ENCODE results near the gene CD27. TPM values are rescaled to one million over a fixed set of nuclear protein-coding genes. Genes with fewer than 3 reads are reported as not detected.

Gene CD27
- total and polyA plus RNA-seq, 9 of the 15 experiments (the other 6 are each of a cell fraction or from before 2014, with no cell fraction given) = 0.24 TPM; not detected in 8

DNA sequence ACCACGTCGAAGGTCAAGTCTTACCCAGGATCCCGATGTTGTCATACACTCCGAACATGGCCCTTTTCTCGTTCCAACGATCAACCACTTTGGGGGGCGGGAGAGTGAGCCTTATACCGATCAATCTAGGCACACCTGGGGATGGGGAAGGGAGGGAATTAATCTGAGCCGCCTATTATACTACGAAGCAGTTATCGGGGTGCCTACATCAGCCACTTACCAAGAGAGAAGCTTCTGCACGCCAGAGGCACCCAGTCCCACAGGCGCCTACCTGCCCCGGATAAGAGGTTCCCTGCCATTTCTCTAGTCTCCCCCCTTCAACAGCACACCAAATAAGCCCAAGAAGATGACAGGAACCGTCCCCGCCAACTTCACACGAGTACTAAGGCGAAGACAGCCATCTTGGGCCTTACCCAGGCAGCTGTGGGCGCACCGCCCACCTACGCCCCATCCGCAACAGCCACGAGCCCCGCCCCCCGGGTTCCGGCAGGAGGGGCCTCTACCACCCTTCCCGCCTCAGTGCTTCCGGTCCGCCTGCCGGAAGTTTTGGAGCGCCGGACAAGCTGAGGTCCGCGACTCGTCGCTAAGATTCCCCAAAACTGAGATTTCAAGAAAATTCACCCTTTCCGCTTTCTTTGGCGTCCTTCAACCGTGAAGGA is 48.2 kb downstream of the CD27 start, which contains the start of gene MRPL51 (continued):
- TF ChIP-seq, protein P1, sequence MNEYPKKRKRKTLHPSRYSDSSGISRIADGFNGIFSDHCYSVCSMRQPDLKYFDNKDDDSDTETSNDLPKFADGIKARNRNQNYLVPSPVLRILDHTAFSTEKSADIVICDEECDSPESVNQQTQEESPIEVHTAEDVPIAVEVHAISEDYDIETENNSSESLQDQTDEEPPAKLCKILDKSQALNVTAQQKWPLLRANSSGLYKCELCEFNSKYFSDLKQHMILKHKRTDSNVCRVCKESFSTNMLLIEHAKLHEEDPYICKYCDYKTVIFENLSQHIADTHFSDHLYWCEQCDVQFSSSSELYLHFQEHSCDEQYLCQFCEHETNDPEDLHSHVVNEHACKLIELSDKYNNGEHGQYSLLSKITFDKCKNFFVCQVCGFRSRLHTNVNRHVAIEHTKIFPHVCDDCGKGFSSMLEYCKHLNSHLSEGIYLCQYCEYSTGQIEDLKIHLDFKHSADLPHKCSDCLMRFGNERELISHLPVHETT (CRISPR knock-in tag; conservative IDR thresholded peaks at IDR 0.05 in 1 of 2, IDR thresholded peaks at IDR 0.05 in 1 of 2) = peak in 1 of 2 experiments; percentile 36; a peak in 1 of 4 replicates
- TF ChIP-seq SMARCA4 (IDR thresholded peaks at IDR 0.05) (no peak), HCFC1 (IDR thresholded peaks at IDR 0.05; ENCODE audit: low read depth, low read length) (peak; percentile 67; the same call in 1 of the 2 replicates), CCNT2 (IDR thresholded peaks at IDR 0.05; ENCODE audit: borderline replicate concordance, extremely low read depth, insufficient read length, low read depth, low read length) (no peak), NR2C2 (CRISPR knock-in tag; IDR thresholded peaks at IDR 0.05) (no peak), NR2C2 (tag; IDR thresholded peaks at IDR 0.05) (peak; percentile 71; the same call in 1 of the 2 replicates)
- TF ChIP-seq, protein P2, sequence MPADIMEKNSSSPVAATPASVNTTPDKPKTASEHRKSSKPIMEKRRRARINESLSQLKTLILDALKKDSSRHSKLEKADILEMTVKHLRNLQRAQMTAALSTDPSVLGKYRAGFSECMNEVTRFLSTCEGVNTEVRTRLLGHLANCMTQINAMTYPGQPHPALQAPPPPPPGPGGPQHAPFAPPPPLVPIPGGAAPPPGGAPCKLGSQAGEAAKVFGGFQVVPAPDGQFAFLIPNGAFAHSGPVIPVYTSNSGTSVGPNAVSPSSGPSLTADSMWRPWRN (IDR thresholded peaks at IDR 0.05; ENCODE audit: low read depth) = no peak
- TF ChIP-seq, protein P3, sequence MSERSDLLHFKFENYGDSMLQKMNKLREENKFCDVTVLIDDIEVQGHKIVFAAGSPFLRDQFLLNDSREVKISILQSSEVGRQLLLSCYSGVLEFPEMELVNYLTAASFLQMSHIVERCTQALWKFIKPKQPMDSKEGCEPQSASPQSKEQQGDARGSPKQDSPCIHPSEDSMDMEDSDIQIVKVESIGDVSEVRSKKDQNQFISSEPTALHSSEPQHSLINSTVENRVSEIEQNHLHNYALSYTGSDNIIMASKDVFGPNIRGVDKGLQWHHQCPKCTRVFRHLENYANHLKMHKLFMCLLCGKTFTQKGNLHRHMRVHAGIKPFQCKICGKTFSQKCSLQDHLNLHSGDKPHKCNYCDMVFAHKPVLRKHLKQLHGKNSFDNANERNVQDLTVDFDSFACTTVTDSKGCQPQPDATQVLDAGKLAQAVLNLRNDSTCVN (CRISPR knock-in tag; IDR thresholded peaks at IDR 0.05) = no peak
- TF ChIP-seq, protein P4, sequence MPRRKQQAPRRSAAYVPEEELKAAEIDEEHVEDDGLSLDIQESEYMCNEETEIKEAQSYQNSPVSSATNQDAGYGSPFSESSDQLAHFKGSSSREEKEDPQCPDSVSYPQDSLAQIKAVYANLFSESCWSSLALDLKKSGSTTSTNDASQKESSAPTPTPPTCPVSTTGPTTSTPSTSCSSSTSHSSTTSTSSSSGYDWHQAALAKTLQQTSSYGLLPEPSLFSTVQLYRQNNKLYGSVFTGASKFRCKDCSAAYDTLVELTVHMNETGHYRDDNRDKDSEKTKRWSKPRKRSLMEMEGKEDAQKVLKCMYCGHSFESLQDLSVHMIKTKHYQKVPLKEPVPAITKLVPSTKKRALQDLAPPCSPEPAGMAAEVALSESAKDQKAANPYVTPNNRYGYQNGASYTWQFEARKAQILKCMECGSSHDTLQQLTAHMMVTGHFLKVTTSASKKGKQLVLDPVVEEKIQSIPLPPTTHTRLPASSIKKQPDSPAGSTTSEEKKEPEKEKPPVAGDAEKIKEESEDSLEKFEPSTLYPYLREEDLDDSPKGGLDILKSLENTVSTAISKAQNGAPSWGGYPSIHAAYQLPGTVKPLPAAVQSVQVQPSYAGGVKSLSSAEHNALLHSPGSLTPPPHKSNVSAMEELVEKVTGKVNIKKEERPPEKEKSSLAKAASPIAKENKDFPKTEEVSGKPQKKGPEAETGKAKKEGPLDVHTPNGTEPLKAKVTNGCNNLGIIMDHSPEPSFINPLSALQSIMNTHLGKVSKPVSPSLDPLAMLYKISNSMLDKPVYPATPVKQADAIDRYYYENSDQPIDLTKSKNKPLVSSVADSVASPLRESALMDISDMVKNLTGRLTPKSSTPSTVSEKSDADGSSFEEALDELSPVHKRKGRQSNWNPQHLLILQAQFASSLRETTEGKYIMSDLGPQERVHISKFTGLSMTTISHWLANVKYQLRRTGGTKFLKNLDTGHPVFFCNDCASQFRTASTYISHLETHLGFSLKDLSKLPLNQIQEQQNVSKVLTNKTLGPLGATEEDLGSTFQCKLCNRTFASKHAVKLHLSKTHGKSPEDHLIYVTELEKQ (CRISPR knock-in tag; IDR thresholded peaks at IDR 0.05) = no peak

Measured in K562 (cell line).